Upper lobe of left lung (tissue), 6 donors: Measurements from ENCODE around the gene OR6B3. TPM values are rescaled to one million over a fixed set of nuclear protein-coding genes. Genes with fewer than 3 reads are reported as not detected.

Source experiments
- total RNA-seq, 6 donors: library from RNA; depleted of rRNA in 4 of 6; stranded (reverse); fragments of >200 nt in 4 of 6; gene quantifications; one replicate each; pipeline versions ENCODE4 v1.1.0 to v1.2.1, GENCODE V29; 2016 to 2021
- donor health status: DM: no; HTN: no; CAD: no; lungs with moderate emphysema.
- donor health status: DM: no; HTN: yes; CAD: no; lungs with severe emphysema.

Gene OR6B3
- total RNA-seq, 6 donors from 2014 or later, result not detected

Other genes with a start within 250 kb of the OR6B3 start
- 100 to 1,000 TPM in 2 of 6 donors, 10 to 100 TPM in 4; 40.2 to 129 (median 83.3) TPM for gene NDUFA10, start 28.2 kb downstream of the OR6B3 start, total RNA-seq
- not detected for gene OR6B2, start 23.1 kb downstream of the OR6B3 start, total RNA-seq
- gene COPS9, start 82.8 kb upstream of the OR6B3 start, total RNA-seq, result 100 to 1,000 TPM in 5 of 6 donors, 10 to 100 TPM in 1; 97.2 to 141 (median 129) TPM
- not detected for gene OTOS, start 87.1 kb upstream of the OR6B3 start, total RNA-seq